Embryonic facial prominence (tissue), 1 donor: ENCODE data around the gene NCLN.
"Not testable (repeated sequence)": the region's sequence is repeated elsewhere in the genome, so short reads cannot be mapped to it uniquely, and the experiment has no call there.

Source experiments
- DNase-seq: peaks from one replicate; pipeline ENCODE4 v3.0.0-alpha.2; 2016; ENCODE audit errors: extremely low spot score

The NCLN gene

DNA sequence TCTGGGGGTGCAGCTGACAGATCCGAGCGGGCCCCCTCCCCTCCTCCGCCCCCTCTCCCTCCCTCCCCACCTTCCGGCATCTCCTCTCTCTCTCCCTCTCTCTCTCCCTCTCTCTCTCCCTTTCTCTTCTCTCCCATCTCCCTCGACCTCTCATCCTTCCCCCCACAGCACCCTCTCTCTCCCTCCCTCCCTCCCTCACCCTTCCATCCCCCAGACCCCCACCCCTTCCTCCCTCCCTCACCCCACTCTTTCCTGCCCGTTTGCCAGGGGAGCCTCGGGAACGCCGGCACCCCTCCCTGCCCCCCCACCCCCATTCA lies 39.4 kb downstream of the NCLN start:
- DNase-seq: no peak

- no peak for DNase-seq
These were observed 40.0 kb downstream of the NCLN start for GRCh38 chr19:3225677-3226093.

GRCh38 chr19:3227054-3227626 lies 41.4 kb downstream of the NCLN start:
- DNase-seq: no peak

- DNase-seq: no peak
These were observed 43.6 kb downstream of the NCLN start for GRCh38 chr19:3229346-3229743.

DNA sequence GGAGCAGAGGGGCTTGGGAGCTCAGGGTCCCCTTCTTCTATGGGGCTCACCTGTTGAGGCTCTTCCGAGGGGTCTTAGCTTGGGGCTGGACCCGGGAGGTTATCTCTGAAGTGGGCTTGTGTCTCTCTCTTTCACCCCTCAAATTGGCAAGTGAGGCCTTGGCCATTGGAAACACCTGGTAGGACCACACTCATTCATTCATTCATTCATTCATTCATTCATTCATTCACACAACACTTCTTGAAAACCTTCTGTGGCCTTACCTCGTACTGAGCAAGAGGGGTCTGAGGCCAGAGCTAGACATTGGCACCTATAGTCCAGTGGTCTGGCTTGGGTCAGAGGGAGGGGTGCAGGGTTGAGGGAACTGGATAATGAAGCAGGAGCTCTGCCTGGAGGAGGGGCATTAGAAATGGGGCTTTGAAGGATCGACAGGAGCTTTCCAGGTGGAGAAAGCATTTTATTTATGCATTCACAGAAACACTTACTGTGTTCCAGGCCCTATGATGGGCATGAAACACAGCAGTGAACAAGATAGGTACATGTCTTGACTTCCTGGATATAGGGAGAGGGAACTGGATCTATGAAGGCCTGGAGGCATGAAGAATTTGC lies 44.3 kb downstream of the NCLN start:
- no peak for DNase-seq

- DNase-seq: no peak
These were observed 45.6 kb downstream of the NCLN start for GRCh38 chr19:3231288-3231687.

DNA sequence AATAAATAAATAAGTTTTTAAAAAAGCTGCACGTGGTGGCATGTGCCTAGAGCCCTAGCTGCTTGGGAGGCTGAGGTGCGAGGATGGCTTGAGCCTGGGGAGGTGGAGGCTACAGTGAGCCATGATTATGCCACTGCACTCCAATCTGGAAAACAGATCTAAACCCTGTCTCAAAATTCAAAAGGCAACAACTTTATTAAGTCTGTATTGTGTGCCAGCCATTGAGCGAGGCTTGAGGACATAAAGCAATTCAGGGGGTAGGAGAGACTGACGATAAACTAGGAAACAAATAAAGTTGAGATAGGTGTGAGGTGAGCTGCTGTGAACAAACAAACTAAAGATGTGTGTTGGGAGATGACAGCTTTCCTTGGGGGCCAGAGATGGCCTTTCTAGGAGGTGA lies 47.4 kb downstream of the NCLN start:
- no peak for DNase-seq

GRCh38 chr19:3233831-3234230 lies 48.1 kb downstream of the NCLN start:
- DNase-seq: no peak

DNA sequence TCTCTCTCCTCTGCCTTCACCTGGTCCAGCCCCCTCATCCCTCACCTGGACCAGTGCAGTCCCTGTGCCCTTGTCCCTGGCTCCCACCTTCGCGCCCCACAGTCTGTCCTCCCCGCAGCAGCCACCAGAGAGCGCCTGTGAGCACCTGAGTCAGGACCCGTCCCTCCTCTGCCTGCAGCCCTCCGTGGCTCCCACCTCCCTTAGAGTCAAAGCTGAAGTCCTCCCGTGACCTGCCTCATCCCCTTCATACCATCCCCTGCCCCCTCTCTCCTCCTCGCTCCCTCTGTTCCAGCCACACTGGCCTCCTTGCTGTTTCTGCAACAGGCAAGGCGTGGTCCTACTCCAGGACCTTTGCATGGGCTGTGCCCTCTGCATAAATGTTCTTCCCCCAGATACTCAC lies 49.1 kb downstream of the NCLN start:
- no peak for DNase-seq

- DNase-seq: not testable (repeated sequence)
These were observed 49.9 kb downstream of the NCLN start for GRCh38 chr19:3235604-3236003.

DNA sequence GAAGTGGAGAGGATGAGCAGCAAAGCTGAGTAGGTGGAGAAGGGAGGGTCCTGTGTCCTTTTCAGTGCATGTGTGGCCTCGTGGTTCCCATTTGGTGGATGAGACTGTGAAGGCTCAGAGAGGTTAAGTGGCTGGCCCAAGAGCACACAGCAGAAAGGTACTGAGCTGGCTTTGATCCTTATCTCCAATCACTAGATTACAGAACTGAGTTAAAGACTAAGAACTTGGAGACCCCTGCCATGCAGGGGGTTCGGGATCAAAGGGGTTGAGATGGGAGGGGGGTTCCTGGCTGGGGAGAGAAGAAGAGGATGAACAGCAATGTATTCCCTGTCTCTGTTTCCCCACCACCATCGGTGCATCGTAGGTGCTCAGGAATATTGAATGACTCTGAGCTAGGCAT lies 50.5 kb downstream of the NCLN start:
- DNase-seq: no peak

DNA sequence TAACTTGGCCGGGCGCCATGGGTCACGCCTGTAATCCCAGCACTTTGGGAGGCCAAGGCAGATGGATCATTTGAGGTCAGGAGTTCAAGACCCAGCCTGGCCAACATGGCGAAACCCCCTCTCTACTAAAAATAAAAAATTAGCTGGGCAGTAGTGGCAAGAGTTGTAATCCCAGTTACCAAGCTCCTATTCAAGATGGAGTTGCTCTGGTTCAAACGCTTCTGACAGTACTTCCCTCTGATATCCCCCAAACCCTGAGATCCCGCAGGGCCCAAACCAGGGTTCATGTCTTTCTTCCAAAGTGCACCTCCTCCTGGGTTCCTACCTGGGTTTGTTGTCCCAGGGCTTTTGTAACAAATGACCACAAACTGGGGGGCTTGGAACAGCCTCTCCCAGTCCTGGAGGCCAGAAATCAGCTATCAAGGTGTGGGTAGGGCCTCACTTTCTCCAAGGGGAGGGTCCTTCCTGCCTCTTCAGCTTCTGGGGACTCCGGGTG lies 52.4 kb downstream of the NCLN start:
- DNase-seq: no peak

GRCh38 chr19:3239367-3239766 lies 53.6 kb downstream of the NCLN start:
- DNase-seq: no peak

GRCh38 chr19:3243819-3244700 lies 58.3 kb downstream of the NCLN start:
- no peak for DNase-seq

DNA sequence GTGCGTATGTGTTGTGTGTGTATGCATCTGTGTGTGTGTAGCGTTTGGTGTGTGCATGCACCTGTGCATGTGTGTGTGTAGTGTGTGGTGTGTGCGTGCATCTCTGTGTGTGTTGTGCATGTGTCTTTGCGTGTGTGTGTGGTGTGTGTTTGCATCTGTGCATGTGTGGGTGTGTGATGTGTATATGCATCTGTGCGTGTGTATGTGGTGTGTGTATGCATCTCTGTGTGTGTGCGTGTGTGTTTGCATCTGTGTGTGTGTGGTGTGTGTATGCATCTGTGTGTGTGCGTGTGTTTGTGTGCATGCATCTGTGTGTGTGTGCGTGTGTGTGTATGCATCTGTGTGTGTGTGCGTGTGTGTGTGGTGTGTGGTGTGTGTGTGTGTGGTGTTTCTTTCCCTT lies 59.3 kb downstream of the NCLN start:
- DNase-seq: no peak

GRCh38 chr19:3248728-3249326 lies 63.1 kb downstream of the NCLN start:
- no peak for DNase-seq

DNA sequence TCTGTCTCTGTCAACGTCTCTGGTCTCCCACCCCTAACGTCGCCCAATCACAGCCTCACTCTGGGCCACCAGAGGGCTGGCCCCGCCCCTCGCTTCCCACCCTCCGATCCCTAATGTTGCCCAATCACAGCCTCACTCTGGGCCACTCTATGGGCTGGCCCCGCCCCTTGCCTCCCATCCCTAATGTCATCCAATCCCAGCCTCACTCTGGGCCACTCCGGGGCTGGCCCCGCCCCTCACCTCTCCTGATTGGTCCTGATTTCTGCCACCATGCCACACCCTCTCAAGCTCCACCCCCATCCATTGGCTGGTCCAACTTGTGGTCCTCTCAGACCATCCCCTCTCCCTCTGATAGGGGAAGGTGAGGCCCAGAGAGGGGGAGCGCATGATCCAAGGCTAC lies 63.7 kb downstream of the NCLN start:
- DNase-seq: no peak

DNA sequence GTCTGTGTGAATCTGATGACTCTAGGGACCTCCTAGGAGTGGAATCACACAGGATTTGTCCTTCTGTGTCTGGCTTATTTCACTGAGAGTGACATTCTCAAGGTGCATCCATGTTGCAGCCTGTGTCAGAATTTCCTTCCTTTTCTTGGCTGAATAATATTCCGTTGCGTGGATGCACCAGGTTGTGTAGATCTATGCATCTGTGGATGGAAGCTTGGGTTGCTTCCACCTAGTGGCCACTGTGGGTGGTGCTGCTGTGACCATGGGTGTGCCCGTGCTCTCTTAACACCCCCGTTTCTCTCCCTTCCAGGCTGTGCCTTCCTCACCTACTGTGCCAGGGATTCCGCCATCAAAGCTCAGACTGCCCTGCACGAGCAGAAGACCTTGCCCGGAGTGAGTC lies 64.9 kb downstream of the NCLN start:
- DNase-seq: no peak

DNA sequence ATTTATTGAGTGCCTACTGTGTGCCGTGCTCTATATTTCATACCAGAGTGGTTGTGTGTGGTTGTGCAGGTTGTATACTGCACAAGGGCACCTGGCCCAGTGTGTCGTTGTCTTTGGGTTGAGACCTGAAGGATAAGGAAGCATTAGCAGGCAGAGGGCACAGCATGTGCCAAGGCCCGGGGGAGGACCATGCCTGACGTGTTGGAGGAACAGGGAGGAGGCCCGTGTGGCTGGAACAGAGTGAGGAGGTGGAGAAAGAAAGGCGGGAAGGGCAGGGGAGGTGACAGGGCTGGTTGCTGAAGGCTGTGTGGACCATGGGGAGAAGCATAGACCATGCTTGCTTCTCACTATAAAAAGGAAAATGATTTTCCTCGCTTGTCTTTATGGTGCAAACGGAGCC lies 65.5 kb downstream of the NCLN start:
- no peak for DNase-seq

GRCh38 chr19:3252650-3253049 lies 66.9 kb downstream of the NCLN start:
- DNase-seq: no peak

- DNase-seq: no peak
These were observed 67.5 kb downstream of the NCLN start for GRCh38 chr19:3253270-3253669.

GRCh38 chr19:3254520-3254919 lies 68.8 kb downstream of the NCLN start:
- DNase-seq: no peak

DNA sequence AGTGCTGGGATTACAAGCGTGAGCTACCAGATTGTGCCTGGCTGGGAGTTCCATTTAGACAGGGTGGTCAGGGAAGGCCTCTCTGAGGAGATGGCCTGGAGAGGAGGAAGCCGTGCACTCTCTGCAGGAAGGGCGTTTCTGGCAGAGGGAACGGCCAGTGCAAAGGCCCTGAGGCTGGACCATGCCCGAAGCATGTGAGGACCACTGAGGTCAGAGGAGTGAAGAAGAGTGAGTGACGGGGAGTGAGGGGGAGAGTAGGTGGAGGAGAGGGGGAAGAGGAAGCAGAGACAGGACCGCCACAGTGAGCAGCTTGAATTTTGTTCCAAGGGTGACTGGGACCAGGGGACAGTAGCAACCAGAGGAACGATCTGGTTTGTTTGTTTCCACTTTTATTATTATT lies 71.3 kb downstream of the NCLN start:
- DNase-seq: no peak
